Activated naive CD4-positive, alpha-beta T cell treated with anti-CD3 and anti-CD28 coated beads for 36 hours (primary cell): ENCODE measurements around the gene KCNMA1. TPM values are rescaled to one million over a fixed set of nuclear protein-coding genes. Genes with fewer than 3 reads are reported as not detected.

Source experiments
- CTCF ChIA-PET: fragments of 350-600 bp; sonication (Branson Sonifier 250); formaldehyde crosslinking; loops from one replicate; lab custom pipeline; 2021; ENCODE audit warnings: antibody characterized with exemption; lab: Charles Lee
- DNase-seq: peaks from one replicate; pipeline ENCODE4 v3.0.0-alpha.2; 2020
- H3K27ac Mint-ChIP-seq: one replicate; pipeline ENCODE4 v1.8.0; 2021; ENCODE audit warnings: mild to moderate bottlenecking, mixed read lengths
- H3K27me3 Mint-ChIP-seq: one replicate; pipeline ENCODE4 v1.8.0; 2021; ENCODE audit warnings: low read depth, mixed read lengths
- H3K36me3 Mint-ChIP-seq: one replicate; pipeline ENCODE4 v1.8.0; 2021; ENCODE audit warnings: low read depth, mixed read lengths
- H3K4me1 Mint-ChIP-seq: one replicate; pipeline ENCODE4 v1.8.0; 2021; ENCODE audit warnings: low read depth, mixed read lengths
- H3K4me3 Mint-ChIP-seq: one replicate; pipeline ENCODE4 v1.8.0; 2021; ENCODE audit warnings: mild to moderate bottlenecking, moderate library complexity, mixed read lengths
- H3K9me3 Mint-ChIP-seq: one replicate; pipeline ENCODE4 v1.8.0; 2021; ENCODE audit warnings: mixed read lengths
- intact Hi-C: fragments of 100-400 bp; cut with micrococcal nuclease; formaldehyde crosslinking; loops from one replicate; pipeline ENCODE4 v1.15.1; 2023
- total RNA-seq, 2 experiments: library from RNA; stranded (reverse); gene quantifications; one replicate each; pipeline ENCODE4 v1.2.3, GENCODE V29; 2021

Gene KCNMA1
- total RNA-seq, 2 experiments from 2014 or later = not detected

- CTCF ChIA-PET = no interaction called here
- H3K4me3 Mint-ChIP-seq = no peak overlapping the region
- intact Hi-C loops = no loop called here
Observed at GRCh38 chr10:77510294-77510693, 127.3 kb downstream of the KCNMA1 start.

GRCh38 chr10:77509391-77509790 lies 128.2 kb downstream of the KCNMA1 start:
- CTCF ChIA-PET = no interaction called here
- H3K27ac Mint-ChIP-seq = no peak overlapping the region
- H3K36me3 Mint-ChIP-seq = no peaks in the 10 kb centered on the region
- H3K27me3 Mint-ChIP-seq = peaks cover 5% of the 10 kb centered on the region
- H3K9me3 Mint-ChIP-seq = no peaks in the 10 kb centered on the region
- intact Hi-C loops = no loop called here
- no peak overlapping the region for H3K4me3 Mint-ChIP-seq
- no peaks in the 10 kb centered on the region for H3K4me1 Mint-ChIP-seq
- DNase-seq = no peak

More at GRCh38 chr10:77510294-77510693, 127.3 kb downstream of the KCNMA1 start:
- DNase-seq = no peak
- Mint-ChIP-seq H3K27me3 (peaks cover 5% of the 10 kb centered on the region), H3K9me3 (no peaks in the 10 kb centered on the region), H3K27ac (no peak overlapping the region), H3K4me1 (no peaks in the 10 kb centered on the region), H3K36me3 (no peaks in the 10 kb centered on the region)

- no peak for DNase-seq
- Mint-ChIP-seq H3K36me3 (no peaks in the 10 kb centered on the region), H3K27me3 (peaks cover 3% of the 10 kb centered on the region), H3K27ac (no peak overlapping the region), H3K4me1 (no peaks in the 10 kb centered on the region), H3K4me3 (no peak overlapping the region), H3K9me3 (no peaks in the 10 kb centered on the region)
- intact Hi-C loops = no loop called here
- CTCF ChIA-PET = no interaction called here
Observed at GRCh38 chr10:77507291-77507880, 130.2 kb downstream of the KCNMA1 start.

- Mint-ChIP-seq H3K27ac (no peak overlapping the region), H3K4me1 (no peaks in the 10 kb centered on the region), H3K4me3 (no peak overlapping the region), H3K36me3 (no peaks in the 10 kb centered on the region), H3K27me3 (peaks cover 2% of the 10 kb centered on the region), H3K9me3 (no peaks in the 10 kb centered on the region)
- CTCF ChIA-PET = no interaction called here
- DNase-seq = no peak
- intact Hi-C loops = no loop called here
Observed at GRCh38 chr10:77506517-77507200, 130.9 kb downstream of the KCNMA1 start.

- Mint-ChIP-seq H3K36me3 (no peaks in the 10 kb centered on the region), H3K4me3 (no peak overlapping the region), H3K27ac (no peak overlapping the region), H3K27me3 (peaks cover 2% of the 10 kb centered on the region), H3K9me3 (no peaks in the 10 kb centered on the region), H3K4me1 (no peaks in the 10 kb centered on the region)
- intact Hi-C loops = no loop called here
- no peak for DNase-seq
- CTCF ChIA-PET = interaction anchor here (0.6 kb wide), 1 partner anchor 8 kb away, joined by 3 read pairs; no protein-coding TSS in a partner anchor
Observed at GRCh38 chr10:77505431-77506334, 131.9 kb downstream of the KCNMA1 start.

GRCh38 chr10:77504873-77505257 lies 132.7 kb downstream of the KCNMA1 start:
- DNase-seq = no peak
- H3K27ac Mint-ChIP-seq = no peak overlapping the region
- CTCF ChIA-PET = interaction anchor here (0.6 kb wide), 1 partner anchor 9 kb away, joined by 3 read pairs; no protein-coding TSS in a partner anchor
- H3K4me3 Mint-ChIP-seq = no peak overlapping the region
- intact Hi-C loops = no loop called here
- no peaks in the 10 kb centered on the region for H3K36me3 Mint-ChIP-seq
- peaks cover 2% of the 10 kb centered on the region for H3K27me3 Mint-ChIP-seq
- no peaks in the 10 kb centered on the region for H3K9me3 Mint-ChIP-seq
- H3K4me1 Mint-ChIP-seq = no peaks in the 10 kb centered on the region

- intact Hi-C loops = no loop called here
- Mint-ChIP-seq H3K4me3 (no peak overlapping the region), H3K27ac (no peak overlapping the region), H3K36me3 (no peaks in the 10 kb centered on the region), H3K9me3 (no peaks in the 10 kb centered on the region), H3K27me3 (peaks cover 2% of the 10 kb centered on the region), H3K4me1 (no peaks in the 10 kb centered on the region)
- no peak for DNase-seq
- CTCF ChIA-PET = no interaction called here
Observed at GRCh38 chr10:77504196-77504872, 133.3 kb downstream of the KCNMA1 start.

- H3K36me3 Mint-ChIP-seq = no peaks in the 10 kb centered on the region
- no peak for DNase-seq
- H3K4me3 Mint-ChIP-seq = no peak overlapping the region
- CTCF ChIA-PET = no interaction called here
- no peaks in the 10 kb centered on the region for H3K9me3 Mint-ChIP-seq
- intact Hi-C loops = no loop called here
- H3K4me1 Mint-ChIP-seq = no peaks in the 10 kb centered on the region
- H3K27ac Mint-ChIP-seq = no peak overlapping the region
- H3K27me3 Mint-ChIP-seq = no peaks in the 10 kb centered on the region
Observed at GRCh38 chr10:77501846-77502261, 135.8 kb downstream of the KCNMA1 start.

- no peak overlapping the region for H3K4me3 Mint-ChIP-seq
- H3K36me3 Mint-ChIP-seq = no peaks in the 10 kb centered on the region
- H3K27me3 Mint-ChIP-seq = no peaks in the 10 kb centered on the region
- H3K27ac Mint-ChIP-seq = no peak overlapping the region
- no peaks in the 10 kb centered on the region for H3K4me1 Mint-ChIP-seq
- CTCF ChIA-PET = no interaction called here
- H3K9me3 Mint-ChIP-seq = no peaks in the 10 kb centered on the region
- DNase-seq = no peak
- intact Hi-C loops = no loop called here
Observed at GRCh38 chr10:77501152-77501845, 136.3 kb downstream of the KCNMA1 start.

- DNase-seq = no peak
- H3K4me1 Mint-ChIP-seq = no peaks in the 10 kb centered on the region
- no peaks in the 10 kb centered on the region for H3K36me3 Mint-ChIP-seq
- H3K27me3 Mint-ChIP-seq = no peaks in the 10 kb centered on the region
- CTCF ChIA-PET = no interaction called here
- H3K4me3 Mint-ChIP-seq = no peak overlapping the region
- intact Hi-C loops = no loop called here
- H3K9me3 Mint-ChIP-seq = no peaks in the 10 kb centered on the region
- H3K27ac Mint-ChIP-seq = no peak overlapping the region
Observed at GRCh38 chr10:77500754-77501151, 136.9 kb downstream of the KCNMA1 start.

- no peaks in the 10 kb centered on the region for H3K27me3 Mint-ChIP-seq
- no peak for DNase-seq
- no peaks in the 10 kb centered on the region for H3K9me3 Mint-ChIP-seq
- no peak overlapping the region for H3K27ac Mint-ChIP-seq
- no peaks in the 10 kb centered on the region for H3K4me1 Mint-ChIP-seq
- H3K36me3 Mint-ChIP-seq = no peaks in the 10 kb centered on the region
- CTCF ChIA-PET = no interaction called here
- no peak overlapping the region for H3K4me3 Mint-ChIP-seq
- intact Hi-C loops = no loop called here
Observed at GRCh38 chr10:77498829-77499228, 138.8 kb downstream of the KCNMA1 start.

GRCh38 chr10:77498210-77498609 lies 139.4 kb downstream of the KCNMA1 start:
- Mint-ChIP-seq H3K27me3 (no peaks in the 10 kb centered on the region), H3K27ac (no peak overlapping the region), H3K4me1 (no peaks in the 10 kb centered on the region), H3K36me3 (no peaks in the 10 kb centered on the region), H3K4me3 (no peak overlapping the region), H3K9me3 (no peaks in the 10 kb centered on the region)
- DNase-seq = no peak
- CTCF ChIA-PET = no interaction called here
- intact Hi-C loops = no loop called here
